ENCODE results near the gene SNRPD3.

DNA sequence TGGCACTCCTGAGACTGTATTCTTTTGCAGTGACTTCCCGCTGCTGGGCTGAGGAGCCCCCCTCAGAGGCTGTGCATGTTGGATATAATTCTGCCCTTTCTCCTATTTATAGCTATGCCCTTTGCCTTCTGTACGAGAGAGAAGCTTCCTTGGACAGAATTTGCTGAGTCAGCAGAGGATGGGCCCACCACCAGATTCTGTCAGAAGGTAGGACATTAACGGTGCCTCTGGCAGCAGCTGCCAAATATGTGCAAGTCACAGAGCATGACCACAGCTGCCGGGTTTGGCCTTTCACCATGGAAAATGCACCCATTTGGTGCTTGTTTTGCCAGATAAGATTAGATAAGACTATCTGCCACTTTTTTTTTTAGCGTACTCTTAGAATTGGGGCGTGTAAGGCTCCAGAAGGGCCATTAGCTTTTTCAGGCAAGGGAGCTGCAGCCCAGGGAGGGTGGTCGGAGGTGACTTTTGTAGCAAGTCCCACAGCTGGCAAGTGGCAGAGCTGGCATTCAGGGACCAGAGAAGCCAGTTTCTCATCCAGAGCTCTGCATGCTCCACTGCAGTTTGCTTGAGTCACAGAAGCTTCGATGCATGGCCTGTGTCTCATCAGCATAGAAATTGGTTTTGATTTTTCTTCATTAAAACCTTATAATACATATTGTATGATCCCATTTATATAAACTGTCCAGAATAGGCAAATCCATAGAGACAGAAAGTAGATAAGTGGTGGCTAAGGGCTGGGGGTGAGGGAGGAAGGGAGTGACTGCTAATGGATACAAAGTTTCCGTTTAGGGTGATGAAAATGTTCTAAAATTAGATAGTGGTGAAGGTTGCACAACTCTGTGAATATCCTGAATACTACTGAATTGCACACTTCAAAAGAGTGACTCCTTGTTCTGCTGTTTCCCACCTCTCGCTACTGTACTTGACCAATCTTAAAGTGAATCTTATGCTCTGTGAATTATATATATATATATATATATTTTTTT, 44.9 kb upstream of the SNRPD3 start:
- TF ChIP-seq EP300 (IDR thresholded peaks at IDR 0.05) (no peak), CTCF (IDR thresholded peaks at IDR 0.05) (no peak)

Data from stomach (tissue), 4 donors.